ENCODE data around the gene DPH2. TPM values are rescaled to one million over a fixed set of nuclear protein-coding genes. Genes with fewer than 3 reads are reported as not detected.

Gene DPH2
- total RNA-seq, 1 donor from 2014 or later, result 14.8 TPM

GRCh38 chr1:43977376-43978263, 7.8 kb downstream of the DPH2 start:
- intact Hi-C loops (cut with DNase I), result no loop called here

GRCh38 chr1:43978264-43978550, 8.4 kb downstream of the DPH2 start:
- peak; percentile 18 for DNase-seq (ENCODE audit: missing footprints)
- no peak for ATAC-seq
- intact Hi-C loops (cut with DNase I), result no loop called here

More at GRCh38 chr1:43977376-43978263, 7.8 kb downstream of the DPH2 start:
- DNase-seq (ENCODE audit: missing footprints) (no peak), ATAC-seq (no peak)

GRCh38 chr1:43978551-43979260, 8.9 kb downstream of the DPH2 start, which contains the start of gene B4GALT2:
Gene B4GALT2, plus strand, starts transcription at chr1:43979210. Its CDS starts 1,951 bp downstream, at chr1:43981161.
- ATAC-seq, result no peak
- intact Hi-C loops (cut with DNase I), result no loop called here
- DNase-seq (ENCODE audit: missing footprints), result peak; percentile 75

GRCh38 chr1:43979261-43979527, 9.4 kb downstream of the DPH2 start:
- no peak for ATAC-seq

GRCh38 chr1:43979528-43980254, 9.9 kb downstream of the DPH2 start:
- peak; percentile 72 for DNase-seq (ENCODE audit: missing footprints)
- peak; percentile 8 for ATAC-seq
- intact Hi-C loops (cut with DNase I), result no loop called here

More at GRCh38 chr1:43979261-43979527, 9.4 kb downstream of the DPH2 start:
- intact Hi-C loops (cut with DNase I), result no loop called here
- peak; percentile 55 for DNase-seq (ENCODE audit: missing footprints)

GRCh38 chr1:43980255-43981134, 10.7 kb downstream of the DPH2 start:
- ATAC-seq (no peak), DNase-seq (ENCODE audit: missing footprints) (peak; percentile 47)
- intact Hi-C loops (cut with DNase I), result no loop called here

GRCh38 chr1:43981135-43981491, 11.3 kb downstream of the DPH2 start:
- no peak for ATAC-seq
- intact Hi-C loops (cut with DNase I), result no loop called here
- DNase-seq (ENCODE audit: missing footprints), result peak; percentile 13

GRCh38 chr1:43981636-43982035, 11.8 kb downstream of the DPH2 start:
- DNase-seq (ENCODE audit: missing footprints) (peak; percentile 61), ATAC-seq (no peak)
- intact Hi-C loops (cut with DNase I), result no loop called here

GRCh38 chr1:43982241-43982640, 12.4 kb downstream of the DPH2 start:
- DNase-seq (ENCODE audit: missing footprints) (peak; percentile 41), ATAC-seq (no peak)
- intact Hi-C loops (cut with DNase I), result no loop called here

GRCh38 chr1:43982808-43983207, 13.0 kb downstream of the DPH2 start:
- DNase-seq (ENCODE audit: missing footprints) (peak; percentile 70), ATAC-seq (no peak)
- intact Hi-C loops (cut with DNase I), result no loop called here

- ATAC-seq, result no peak
Measured at GRCh38 chr1:43983253-43983899, 13.6 kb downstream of the DPH2 start.

GRCh38 chr1:43984855-43985254, 15.0 kb downstream of the DPH2 start:
- intact Hi-C loops (cut with DNase I), result no loop called here
- DNase-seq (ENCODE audit: missing footprints) (peak; percentile 62), ATAC-seq (no peak)

More at GRCh38 chr1:43983253-43983899, 13.6 kb downstream of the DPH2 start:
- DNase-seq (ENCODE audit: missing footprints), result peak; percentile 34
- intact Hi-C loops (cut with DNase I), result no loop called here

GRCh38 chr1:43985984-43986595, 16.3 kb downstream of the DPH2 start:
- ATAC-seq (no peak), DNase-seq (ENCODE audit: missing footprints) (peak; percentile 37)
- intact Hi-C loops (cut with DNase I), result no loop called here

GRCh38 chr1:43986712-43987111, 16.9 kb downstream of the DPH2 start:
- intact Hi-C loops (cut with DNase I), result no loop called here
- ATAC-seq, result no peak
- peak; percentile 30 for DNase-seq (ENCODE audit: missing footprints)

GRCh38 chr1:43987159-43987902, 17.5 kb downstream of the DPH2 start:
- DNase-seq (ENCODE audit: missing footprints) (no peak), ATAC-seq (no peak)
- intact Hi-C loops (cut with DNase I), result no loop called here

- no peak for ATAC-seq
- intact Hi-C loops (cut with DNase I), result no loop called here
- DNase-seq (ENCODE audit: missing footprints), result peak; percentile 53
Measured at GRCh38 chr1:43990271-43991199, 20.7 kb downstream of the DPH2 start.
